Neural cell (in vitro differentiated cells): ENCODE results near the gene CDH4. TPM values are rescaled to one million over a fixed set of nuclear protein-coding genes. Genes with fewer than 3 reads are reported as not detected.

Experiments used
- H2AFZ ChIP-seq: fragments of 200-600, 300-800 bp; sonication (generic), shearing (Covaris generic); 2 replicates; pipeline ENCODE4 v1.6.0; 2014; ENCODE audit warnings: low read depth, mild to moderate bottlenecking, antibody characterized with exemption, low read length, moderate library complexity
- H3F3A ChIP-seq: fragments of 200-600 bp; shearing (Covaris generic); 2 replicates; pipeline ENCODE4 v1.6.1; 2016; ENCODE audit warnings: mild to moderate bottlenecking, moderate library complexity, mixed read lengths, antibody characterized with exemption, low read length; ENCODE audit not compliant: insufficient read depth, poor library complexity, severe bottlenecking
- H3K27ac ChIP-seq: fragments of 200-600, 300-800 bp; sonication (generic), shearing (Covaris generic); 2 replicates; pipeline ENCODE4 v1.5.1; 2014; ENCODE audit warnings: mild to moderate bottlenecking, low read length, moderate library complexity
- H3K27me3 ChIP-seq: fragments of 300-800, 200-600 bp; sonication (generic), shearing (Covaris generic); 2 replicates; pipeline ENCODE4 v1.6.0; 2014; ENCODE audit warnings: mild to moderate bottlenecking, low read depth, low read length, moderate library complexity; ENCODE audit not compliant: insufficient read depth
- H3K36me3 ChIP-seq: fragments of 300-800, 200-600 bp; sonication (generic), shearing (Covaris generic); 2 replicates; pipeline ENCODE4 v1.5.1; 2014; ENCODE audit warnings: mild to moderate bottlenecking, antibody characterized with exemption, low read length, moderate library complexity; ENCODE audit not compliant: insufficient read depth
- H3K4me2 ChIP-seq: fragments of 300-800, 200-600 bp; sonication (generic), shearing (Covaris generic); 2 replicates; pipeline ENCODE4 v1.6.0; 2014; ENCODE audit warnings: mild to moderate bottlenecking, low read length
- H3K4me3 ChIP-seq: fragments of 300-800, 200-600 bp; sonication (generic), shearing (Covaris generic); 2 replicates; pipeline ENCODE4 v1.5.1; 2014; ENCODE audit warnings: mild to moderate bottlenecking, low read length, moderate library complexity
- H3K79me2 ChIP-seq: fragments of 200-600 bp; shearing (Covaris generic); replicated peaks from 2 replicates; pipeline ENCODE4 v1.6.0; 2014; ENCODE audit warnings: mild to moderate bottlenecking, low read length, moderate library complexity; ENCODE audit not compliant: insufficient read depth
- H3K9ac ChIP-seq: fragments of 300-800, 200-600 bp; sonication (generic), shearing (Covaris generic); 2 replicates; pipeline ENCODE4 v1.6.1; 2016; ENCODE audit warnings: mild to moderate bottlenecking, low read length, mixed read lengths
- H3K9me2 ChIP-seq: fragments of 200-600 bp; shearing (Covaris generic); 2 replicates; pipeline ENCODE4 v1.6.1; 2016; ENCODE audit warnings: mild to moderate bottlenecking, low read length, mixed read lengths; ENCODE audit not compliant: insufficient read depth
- H3K9me3 ChIP-seq: fragments of 200-600, 300-800 bp; sonication (generic), shearing (Covaris generic); 2 replicates; pipeline ENCODE4 v1.6.1; 2016; ENCODE audit warnings: mild to moderate bottlenecking, mixed run types, low read length, moderate library complexity, mixed read lengths
- H4K20me1 ChIP-seq: fragments of 200-600 bp; shearing (Covaris generic); 2 replicates; pipeline ENCODE4 v1.6.1; 2016; ENCODE audit warnings: mild to moderate bottlenecking, mixed run types; ENCODE audit not compliant: insufficient read depth
- EP300 ChIP-seq: fragments of 450-650 bp; conservative IDR thresholded peaks from 2 replicates; pipeline ENCODE4 v1.6.1; 2014; ENCODE audit warnings: antibody characterized with exemption, mild to moderate bottlenecking, moderate library complexity; ENCODE audit not compliant: poor library complexity, severe bottlenecking
- EZH2 ChIP-seq: fragments of 200-600, 300-800 bp; shearing (Covaris generic), sonication (generic); IDR thresholded peaks from 2 replicates; pipeline ENCODE4 v1.6.1; 2014; ENCODE audit warnings: antibody characterized with exemption, low read length, borderline replicate concordance, mild to moderate bottlenecking; ENCODE audit not compliant: insufficient read depth, poor library complexity, severe bottlenecking
- MXI1 ChIP-seq: fragments of 450-650 bp; conservative IDR thresholded peaks from 2 replicates; pipeline ENCODE4 v1.6.1; 2014; ENCODE audit warnings: antibody characterized with exemption, mild to moderate bottlenecking; ENCODE audit not compliant: poor library complexity, severe bottlenecking
- POLR2AphosphoS5 ChIP-seq: IDR thresholded peaks from 2 replicates; pipeline ENCODE4 v1.6.1; 2012
- RAD21 ChIP-seq: fragments of 450-650 bp; conservative IDR thresholded peaks from 2 replicates; pipeline ENCODE4 v1.6.1; 2014; ENCODE audit warnings: antibody characterized with exemption, mild to moderate bottlenecking, moderate library complexity
- SMC3 ChIP-seq: fragments of 450-650 bp; conservative IDR thresholded peaks from 2 replicates; pipeline ENCODE4 v1.6.1; 2014; ENCODE audit warnings: antibody characterized with exemption, mild to moderate bottlenecking, moderate library complexity; ENCODE audit not compliant: poor library complexity
- TAF1 ChIP-seq: IDR thresholded peaks from 2 replicates; pipeline ENCODE4 v1.6.1; 2012; ENCODE audit warnings: low read depth
- polyA plus RNA-seq: library from polyadenylated mRNA; depleted of rRNA; stranded (reverse); fragments of >200 nt; gene quantifications from 2 replicates; pipeline ENCODE4 v1.2.3, GENCODE V29; 2014
- TF ChIP-seq, protein P1 (sequence below): IDR thresholded peaks from 2 replicates; pipeline ENCODE4 v1.6.1; 2012; ENCODE audit warnings: borderline replicate concordance
- TF ChIP-seq, protein P2 (sequence below): fragments of 450-650 bp; IDR thresholded peaks from 2 replicates; pipeline ENCODE4 v1.5.1; 2014; ENCODE audit warnings: antibody characterized with exemption, mild to moderate bottlenecking, moderate library complexity; ENCODE audit not compliant: poor library complexity, severe bottlenecking

CDH4 gene
- polyA plus RNA-seq, 1 donor from 2014 or later = 24.6 TPM

DNA sequence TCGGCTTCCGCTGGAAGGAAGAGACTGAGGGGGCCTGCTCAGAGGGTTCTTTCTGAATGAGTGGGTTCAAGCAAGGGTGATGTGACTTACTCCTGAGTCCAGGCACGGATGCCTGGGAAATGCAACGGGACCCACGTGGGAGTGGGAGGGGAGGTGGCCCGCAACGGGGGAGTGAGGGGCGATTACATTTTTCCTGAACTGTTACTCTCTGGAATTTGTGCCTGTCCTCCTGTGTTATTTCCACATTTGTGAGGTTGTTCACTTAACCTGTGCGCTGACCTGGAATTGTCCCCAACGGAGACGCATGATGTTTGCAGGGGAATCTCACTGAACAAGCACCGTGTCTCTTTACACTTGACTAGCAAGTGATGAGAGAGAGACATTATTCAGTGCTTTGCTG, 209.4 kb downstream of the CDH4 start:
- H3K36me3 ChIP-seq = no peaks in the 10 kb centered on the region
- H2AFZ ChIP-seq = no peak overlapping the region

DNA sequence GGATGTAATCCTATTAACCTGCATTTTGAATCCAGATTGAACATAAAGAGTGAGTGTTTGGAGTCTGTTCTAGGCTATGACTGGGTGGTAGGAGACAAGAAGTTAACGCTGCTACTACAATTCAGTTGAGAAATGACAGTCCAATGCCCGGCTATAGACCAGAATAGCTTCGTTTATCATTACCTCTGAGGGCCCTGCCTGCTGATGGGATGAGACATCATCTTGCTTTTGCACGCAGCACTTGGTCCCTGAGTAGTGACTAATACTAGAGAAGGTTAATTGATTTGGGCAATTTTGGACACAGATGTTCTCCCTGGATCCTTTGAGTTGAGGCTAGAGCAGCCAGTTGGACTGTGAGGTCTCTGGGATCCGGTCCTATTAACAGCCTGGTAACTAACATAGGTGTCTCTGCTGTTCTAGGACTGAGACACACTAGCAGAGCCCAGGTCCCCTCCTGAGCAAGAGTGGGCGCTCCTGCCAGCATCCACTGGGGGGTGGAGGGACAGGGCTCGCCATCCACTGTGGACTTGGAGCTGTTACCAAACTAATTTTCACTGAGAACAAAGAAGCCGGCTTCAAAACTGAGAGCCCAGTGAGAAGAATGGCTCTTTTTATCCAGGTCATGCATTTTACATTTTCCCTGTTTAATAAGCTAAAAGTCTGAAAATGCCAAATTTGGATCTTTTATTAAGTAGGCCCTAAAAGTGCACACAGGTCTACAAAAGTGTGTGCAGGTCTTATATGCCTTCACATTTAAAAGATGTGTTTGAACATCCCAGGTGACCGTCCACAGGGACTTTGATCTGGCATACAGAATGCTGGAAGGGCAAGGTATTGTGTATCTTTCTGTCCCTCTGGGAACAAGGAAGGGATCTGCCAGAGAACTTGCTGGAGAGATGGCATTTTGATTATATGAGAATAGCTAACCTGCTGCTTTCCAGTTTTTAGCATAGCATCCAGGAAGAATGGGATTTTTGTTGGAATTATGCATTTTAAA, 212.5 kb downstream of the CDH4 start:
- H3K4me2 ChIP-seq = no peak overlapping the region
- no peak for TF ChIP-seq SMC3
- no peak for TF ChIP-seq POLR2AphosphoS5
- no peak for TF ChIP-seq RAD21
- TF ChIP-seq, protein P1, sequence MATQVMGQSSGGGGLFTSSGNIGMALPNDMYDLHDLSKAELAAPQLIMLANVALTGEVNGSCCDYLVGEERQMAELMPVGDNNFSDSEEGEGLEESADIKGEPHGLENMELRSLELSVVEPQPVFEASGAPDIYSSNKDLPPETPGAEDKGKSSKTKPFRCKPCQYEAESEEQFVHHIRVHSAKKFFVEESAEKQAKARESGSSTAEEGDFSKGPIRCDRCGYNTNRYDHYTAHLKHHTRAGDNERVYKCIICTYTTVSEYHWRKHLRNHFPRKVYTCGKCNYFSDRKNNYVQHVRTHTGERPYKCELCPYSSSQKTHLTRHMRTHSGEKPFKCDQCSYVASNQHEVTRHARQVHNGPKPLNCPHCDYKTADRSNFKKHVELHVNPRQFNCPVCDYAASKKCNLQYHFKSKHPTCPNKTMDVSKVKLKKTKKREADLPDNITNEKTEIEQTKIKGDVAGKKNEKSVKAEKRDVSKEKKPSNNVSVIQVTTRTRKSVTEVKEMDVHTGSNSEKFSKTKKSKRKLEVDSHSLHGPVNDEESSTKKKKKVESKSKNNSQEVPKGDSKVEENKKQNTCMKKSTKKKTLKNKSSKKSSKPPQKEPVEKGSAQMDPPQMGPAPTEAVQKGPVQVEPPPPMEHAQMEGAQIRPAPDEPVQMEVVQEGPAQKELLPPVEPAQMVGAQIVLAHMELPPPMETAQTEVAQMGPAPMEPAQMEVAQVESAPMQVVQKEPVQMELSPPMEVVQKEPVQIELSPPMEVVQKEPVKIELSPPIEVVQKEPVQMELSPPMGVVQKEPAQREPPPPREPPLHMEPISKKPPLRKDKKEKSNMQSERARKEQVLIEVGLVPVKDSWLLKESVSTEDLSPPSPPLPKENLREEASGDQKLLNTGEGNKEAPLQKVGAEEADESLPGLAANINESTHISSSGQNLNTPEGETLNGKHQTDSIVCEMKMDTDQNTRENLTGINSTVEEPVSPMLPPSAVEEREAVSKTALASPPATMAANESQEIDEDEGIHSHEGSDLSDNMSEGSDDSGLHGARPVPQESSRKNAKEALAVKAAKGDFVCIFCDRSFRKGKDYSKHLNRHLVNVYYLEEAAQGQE = no peak
- no peak for TF ChIP-seq EP300
- TF ChIP-seq MXI1 = no peak
- TF ChIP-seq TAF1 = no peak
- TF ChIP-seq, protein P2, sequence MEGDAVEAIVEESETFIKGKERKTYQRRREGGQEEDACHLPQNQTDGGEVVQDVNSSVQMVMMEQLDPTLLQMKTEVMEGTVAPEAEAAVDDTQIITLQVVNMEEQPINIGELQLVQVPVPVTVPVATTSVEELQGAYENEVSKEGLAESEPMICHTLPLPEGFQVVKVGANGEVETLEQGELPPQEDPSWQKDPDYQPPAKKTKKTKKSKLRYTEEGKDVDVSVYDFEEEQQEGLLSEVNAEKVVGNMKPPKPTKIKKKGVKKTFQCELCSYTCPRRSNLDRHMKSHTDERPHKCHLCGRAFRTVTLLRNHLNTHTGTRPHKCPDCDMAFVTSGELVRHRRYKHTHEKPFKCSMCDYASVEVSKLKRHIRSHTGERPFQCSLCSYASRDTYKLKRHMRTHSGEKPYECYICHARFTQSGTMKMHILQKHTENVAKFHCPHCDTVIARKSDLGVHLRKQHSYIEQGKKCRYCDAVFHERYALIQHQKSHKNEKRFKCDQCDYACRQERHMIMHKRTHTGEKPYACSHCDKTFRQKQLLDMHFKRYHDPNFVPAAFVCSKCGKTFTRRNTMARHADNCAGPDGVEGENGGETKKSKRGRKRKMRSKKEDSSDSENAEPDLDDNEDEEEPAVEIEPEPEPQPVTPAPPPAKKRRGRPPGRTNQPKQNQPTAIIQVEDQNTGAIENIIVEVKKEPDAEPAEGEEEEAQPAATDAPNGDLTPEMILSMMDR = no peak
- TF ChIP-seq EZH2 = no peak
- H3K27me3 ChIP-seq = no peaks in the 10 kb centered on the region
- H3K9me3 ChIP-seq = no peaks in the 10 kb centered on the region
- H2AFZ ChIP-seq = no peak overlapping the region
- H3K79me2 ChIP-seq = no peaks in the 10 kb centered on the region
- no peak overlapping the region for H3K9ac ChIP-seq
- H3K36me3 ChIP-seq = no peaks in the 10 kb centered on the region
- no peak overlapping the region for H3K4me3 ChIP-seq
- H3K9me2 ChIP-seq = no peaks in the 10 kb centered on the region
- no peaks in the 10 kb centered on the region for H3F3A ChIP-seq
- H4K20me1 ChIP-seq = no peaks in the 10 kb centered on the region
- no peak overlapping the region for H3K27ac ChIP-seq

More for the DNA sequence above, 209.4 kb downstream of the CDH4 start:
- no peaks in the 10 kb centered on the region for H3K27me3 ChIP-seq
- no peaks in the 10 kb centered on the region for H4K20me1 ChIP-seq
- no peaks in the 10 kb centered on the region for H3K9me2 ChIP-seq
- no peak overlapping the region for H3K4me3 ChIP-seq
- H3K79me2 ChIP-seq = no peaks in the 10 kb centered on the region
- TF ChIP-seq MXI1 = no peak
- no peak for TF ChIP-seq SMC3
- no peak for TF ChIP-seq POLR2AphosphoS5
- no peak for TF ChIP-seq TAF1
- no peak for TF ChIP-seq RAD21
- H3K4me2 ChIP-seq = no peak overlapping the region
- H3K27ac ChIP-seq = peak overlapping the region; percentile 21
- no peak overlapping the region for H3K9ac ChIP-seq
- no peaks in the 10 kb centered on the region for H3F3A ChIP-seq
- no peaks in the 10 kb centered on the region for H3K9me3 ChIP-seq
